ENCODE results near the gene SPINK9.

GRCh38 chr5:148381906-148382305, 46.5 kb downstream of the SPINK9 start:
- TF ChIP-seq CTCF (IDR thresholded peaks at IDR 0.05 in 4 of 5, conservative IDR thresholded peaks at IDR 0.05 in 1 of 5) = no peak
- TF ChIP-seq POLR2A (IDR thresholded peaks at IDR 0.05) = no peak

All from gastrocnemius medialis (tissue), 4 donors.